ENCODE data around the gene HSPG2. TPM values are rescaled to one million over a fixed set of nuclear protein-coding genes. Genes with fewer than 3 reads are reported as not detected.

HSPG2 gene
- total RNA-seq, 4 donors from 2014 or later = 75.7 to 239 (median 96.8) TPM

GRCh38 chr1:21815724-21816321, 121.3 kb downstream of the HSPG2 start:
- Histone ChIP-seq H3K36me3 (no peaks in the 10 kb centered on the region), H3K4me3 (replicated peaks in 1 of 3) (no peak overlapping the region), H3K4me1 (peaks cover 6 to 7% of the 10 kb centered on the region in 2 donors), H3K27ac (no peak overlapping the region), H3K9me3 (no peaks in the 10 kb centered on the region), H3K27me3 (no peaks in the 10 kb centered on the region)
- intact Hi-C loops (cut with DNase I) = no loop called here
- DNase-seq = peak; percentile 11 to 32
- TF ChIP-seq CTCF (IDR thresholded peaks at IDR 0.05) (no peak), POLR2A (IDR thresholded peaks at IDR 0.05) (no peak)
- 71 to 82% methylated on average over 11 to 12 of the region's 12 CpGs for WGBS, 2 donors

GRCh38 chr1:21814981-21815582, 122.0 kb downstream of the HSPG2 start:
- TF ChIP-seq POLR2A (IDR thresholded peaks at IDR 0.05) (no peak), CTCF (IDR thresholded peaks at IDR 0.05) (no peak)
- H3K4me3 ChIP-seq (replicated peaks in 1 of 3) = no peak overlapping the region
- peaks cover 6 to 7% of the 10 kb centered on the region in 2 donors for H3K4me1 ChIP-seq
- no peak overlapping the region for H3K27ac ChIP-seq
- no peak for DNase-seq
- intact Hi-C loops (cut with DNase I) = no loop called here
- no peaks in the 10 kb centered on the region for H3K27me3 ChIP-seq
- 92 to 95% methylated on average over 15 of the region's 15 CpGs for WGBS, 2 donors
- H3K36me3 ChIP-seq = no peaks in the 10 kb centered on the region
- no peaks in the 10 kb centered on the region for H3K9me3 ChIP-seq

GRCh38 chr1:21814241-21814918, 122.7 kb downstream of the HSPG2 start:
- intact Hi-C loops (cut with DNase I) = no loop called here
- DNase-seq = peak; percentile 12 to 17
- no peaks in the 10 kb centered on the region for H3K36me3 ChIP-seq
- no peaks in the 10 kb centered on the region for H3K9me3 ChIP-seq
- 18 to 19% methylated on average over 37 to 40 of the region's 65 CpGs for WGBS, 2 donors
- TF ChIP-seq CTCF (IDR thresholded peaks at IDR 0.05) (peak in 4 of 6 experiments; percentile 33 to 70 (median 52)), POLR2A (IDR thresholded peaks at IDR 0.05) (no peak)
- H3K4me1 ChIP-seq = peaks cover 6 to 7% of the 10 kb centered on the region in 2 donors
- H3K27ac ChIP-seq = no peak overlapping the region
- H3K4me3 ChIP-seq (replicated peaks in 1 of 3) = peak overlapping the region in 1 of 3 donors; percentile 21
- H3K27me3 ChIP-seq = no peaks in the 10 kb centered on the region

- H3K27ac ChIP-seq = no peak overlapping the region
- TF ChIP-seq POLR2A (IDR thresholded peaks at IDR 0.05) = no peak
- TF ChIP-seq CTCF (IDR thresholded peaks at IDR 0.05) = no peak
- H3K4me1 ChIP-seq = peaks cover 6 to 7% of the 10 kb centered on the region in 2 donors
- intact Hi-C loops (cut with DNase I) = no loop called here
- 95 to 96% methylated on average over 3 of the region's 3 CpGs for WGBS, 2 donors
- H3K27me3 ChIP-seq = no peaks in the 10 kb centered on the region
- H3K36me3 ChIP-seq = no peaks in the 10 kb centered on the region
- no peak overlapping the region for H3K4me3 ChIP-seq (replicated peaks in 1 of 3)
- no peak for DNase-seq
- H3K9me3 ChIP-seq = no peaks in the 10 kb centered on the region
These were observed 123.6 kb downstream of the HSPG2 start for GRCh38 chr1:21813542-21813941.

- no peak for DNase-seq
- intact Hi-C loops (cut with DNase I) = no loop called here
- Histone ChIP-seq H3K4me3 (replicated peaks in 1 of 3) (no peak within 1 kb of the TSS), H3K27ac (no peak within 1 kb of the TSS), H3K36me3 (no peaks in the 10 kb centered on the region), H3K9me3 (no peaks in the 10 kb centered on the region), H3K4me1 (peaks cover 6 to 7% of the 10 kb centered on the region in 2 donors), H3K27me3 (no peaks in the 10 kb centered on the region)
- 44 to 61% methylated on average over 2 of the region's 2 CpGs for WGBS, 2 donors
- no peak for TF ChIP-seq CTCF (IDR thresholded peaks at IDR 0.05)
- TF ChIP-seq POLR2A (IDR thresholded peaks at IDR 0.05) = no peak
These were observed 125.2 kb downstream of the HSPG2 start, which contains the start of gene LDLRAD2 for GRCh38 chr1:21811875-21812305. LDLRAD2 (plus strand) TSS chr1:21812265; CDS start chr1:21812452, 187 bp downstream.

Measured in thyroid gland (tissue), 4 donors.